ENCODE measurements around the gene GALNT12. TPM values are rescaled to one million over a fixed set of nuclear protein-coding genes. Genes with fewer than 3 reads are reported as not detected.

The GALNT12 gene
- total RNA-seq, 1 donor from 2014 or later: 4.6 TPM

DNA sequence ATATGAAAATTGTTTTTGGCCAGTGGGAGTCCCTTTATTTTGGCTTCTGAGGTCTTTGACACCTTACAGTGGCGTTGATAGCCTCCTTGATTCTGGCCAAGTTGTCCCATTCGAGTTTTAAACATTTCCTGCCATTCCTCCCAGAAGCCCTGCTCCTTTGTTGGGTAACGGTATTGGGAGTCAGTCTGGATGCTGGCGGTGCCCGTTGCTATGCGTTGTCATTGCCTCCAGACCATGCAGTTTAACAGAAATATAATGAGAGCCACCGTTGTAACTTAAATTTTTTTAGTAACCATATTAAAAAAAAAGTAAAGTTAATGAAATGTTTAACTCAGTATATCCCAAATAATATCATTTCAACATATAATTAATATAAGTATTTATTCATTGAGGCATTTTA lies 35.0 kb downstream of the GALNT12 start:
- H3K27me3 Mint-ChIP-seq (ENCODE audit: low read depth): no peaks in the 10 kb centered on the region
- no peaks in the 10 kb centered on the region for H3K36me3 Mint-ChIP-seq (ENCODE audit: low read depth)
- TF ChIP-seq, protein P1, sequence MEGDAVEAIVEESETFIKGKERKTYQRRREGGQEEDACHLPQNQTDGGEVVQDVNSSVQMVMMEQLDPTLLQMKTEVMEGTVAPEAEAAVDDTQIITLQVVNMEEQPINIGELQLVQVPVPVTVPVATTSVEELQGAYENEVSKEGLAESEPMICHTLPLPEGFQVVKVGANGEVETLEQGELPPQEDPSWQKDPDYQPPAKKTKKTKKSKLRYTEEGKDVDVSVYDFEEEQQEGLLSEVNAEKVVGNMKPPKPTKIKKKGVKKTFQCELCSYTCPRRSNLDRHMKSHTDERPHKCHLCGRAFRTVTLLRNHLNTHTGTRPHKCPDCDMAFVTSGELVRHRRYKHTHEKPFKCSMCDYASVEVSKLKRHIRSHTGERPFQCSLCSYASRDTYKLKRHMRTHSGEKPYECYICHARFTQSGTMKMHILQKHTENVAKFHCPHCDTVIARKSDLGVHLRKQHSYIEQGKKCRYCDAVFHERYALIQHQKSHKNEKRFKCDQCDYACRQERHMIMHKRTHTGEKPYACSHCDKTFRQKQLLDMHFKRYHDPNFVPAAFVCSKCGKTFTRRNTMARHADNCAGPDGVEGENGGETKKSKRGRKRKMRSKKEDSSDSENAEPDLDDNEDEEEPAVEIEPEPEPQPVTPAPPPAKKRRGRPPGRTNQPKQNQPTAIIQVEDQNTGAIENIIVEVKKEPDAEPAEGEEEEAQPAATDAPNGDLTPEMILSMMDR (conservative IDR thresholded peaks at IDR 0.05): no peak
- H3K4me1 Mint-ChIP-seq: no peaks in the 10 kb centered on the region
- DNase-seq (ENCODE audit: low read depth, low spot score): no peak
- no peak overlapping the region for H3K27ac Mint-ChIP-seq (ENCODE audit: unreplicated experiment)
- H3K4me3 Mint-ChIP-seq: no peak overlapping the region
- no peaks in the 10 kb centered on the region for H3K9me3 Mint-ChIP-seq

DNA sequence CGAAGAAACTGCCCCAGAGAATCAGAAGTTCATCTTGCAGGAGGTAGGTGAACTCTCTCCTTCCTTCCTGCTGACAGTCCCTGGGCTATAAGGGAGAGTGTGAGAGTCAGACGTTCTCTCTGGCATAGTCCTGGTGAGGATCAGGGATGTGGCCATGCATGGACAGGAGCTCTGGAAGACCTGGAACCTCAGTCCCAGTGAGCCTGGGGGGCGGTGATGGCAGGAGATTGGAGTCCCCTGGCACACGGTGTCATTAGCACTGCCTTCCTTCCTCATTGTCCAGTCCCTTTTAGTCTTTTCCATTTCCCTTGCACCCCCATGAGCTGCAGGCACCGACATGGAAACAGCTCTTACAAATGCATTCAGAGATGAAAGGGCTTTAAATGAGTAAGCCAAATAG lies 38.6 kb downstream of the GALNT12 start:
- Mint-ChIP-seq H3K9me3 (no peaks in the 10 kb centered on the region), H3K36me3 (ENCODE audit: low read depth) (no peaks in the 10 kb centered on the region), H3K27ac (ENCODE audit: unreplicated experiment) (no peak overlapping the region), H3K4me3 (no peak overlapping the region), H3K4me1 (peaks cover 10% of the 10 kb centered on the region), H3K27me3 (ENCODE audit: low read depth) (no peaks in the 10 kb centered on the region)
- TF ChIP-seq, protein P1 (conservative IDR thresholded peaks at IDR 0.05): no peak
- DNase-seq (ENCODE audit: low read depth, low spot score): no peak

DNA sequence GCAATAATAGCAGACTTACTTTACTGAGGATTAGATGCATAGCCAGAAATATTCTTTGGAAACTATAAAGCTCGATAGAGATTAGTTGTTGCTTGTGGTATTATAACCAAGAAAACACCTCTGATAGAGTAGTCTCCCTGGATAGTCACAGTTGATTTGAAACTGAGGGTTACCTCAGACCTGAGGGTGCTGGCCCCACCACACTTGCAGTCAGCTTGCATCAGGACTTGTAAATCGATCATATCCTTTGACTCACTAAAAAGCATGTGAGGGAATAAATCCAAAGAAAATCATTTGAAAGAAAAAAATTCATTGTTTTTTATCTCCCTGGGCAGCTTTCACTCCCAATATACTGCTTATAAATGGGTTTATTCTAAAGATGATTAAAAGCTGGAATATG lies 39.4 kb downstream of the GALNT12 start:
- Mint-ChIP-seq H3K27ac (ENCODE audit: unreplicated experiment) (no peak overlapping the region), H3K4me3 (no peak overlapping the region), H3K36me3 (ENCODE audit: low read depth) (no peaks in the 10 kb centered on the region), H3K27me3 (ENCODE audit: low read depth) (no peaks in the 10 kb centered on the region), H3K9me3 (no peaks in the 10 kb centered on the region), H3K4me1 (peaks cover 10% of the 10 kb centered on the region)
- TF ChIP-seq, protein P1 (conservative IDR thresholded peaks at IDR 0.05): no peak
- DNase-seq (ENCODE audit: low read depth, low spot score): no peak

DNA sequence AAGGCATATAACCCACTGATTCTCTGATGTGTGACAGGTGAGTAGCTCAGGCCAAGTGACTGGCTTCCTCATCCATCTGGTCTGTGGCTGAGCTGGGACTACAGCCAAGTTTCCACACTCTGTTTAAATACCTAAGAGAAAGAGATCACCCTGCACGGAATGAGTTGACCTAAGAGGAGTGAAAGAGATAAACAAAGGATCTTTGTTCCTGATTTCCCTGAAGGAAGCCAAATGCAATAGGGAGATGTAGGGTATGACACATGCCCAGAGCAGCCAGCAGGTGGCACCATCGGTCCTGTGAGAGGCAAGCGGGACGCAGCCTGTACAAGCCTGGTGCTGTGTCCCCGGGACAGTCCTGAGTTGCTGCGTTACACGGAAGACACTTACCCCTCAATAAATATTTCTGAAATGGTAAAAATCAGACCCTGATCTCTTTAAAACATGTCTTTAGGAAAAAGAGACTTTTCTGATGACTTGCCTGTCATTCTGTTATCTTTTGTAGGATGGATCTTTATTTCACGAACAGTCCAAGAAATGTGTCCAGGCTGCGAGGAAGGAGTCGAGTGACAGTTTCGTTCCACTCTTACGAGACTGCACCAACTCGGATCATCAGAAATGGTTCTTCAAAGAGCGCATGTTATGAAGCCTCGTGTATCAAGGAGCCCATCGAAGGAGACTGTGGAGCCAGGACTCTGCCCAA lies 41.1 kb downstream of the GALNT12 start:
- Mint-ChIP-seq H3K36me3 (ENCODE audit: low read depth) (no peaks in the 10 kb centered on the region), H3K4me3 (no peak overlapping the region), H3K9me3 (no peaks in the 10 kb centered on the region), H3K4me1 (peaks cover 10% of the 10 kb centered on the region), H3K27ac (ENCODE audit: unreplicated experiment) (peak overlapping the region; percentile 4), H3K27me3 (ENCODE audit: low read depth) (no peaks in the 10 kb centered on the region)
- peak; percentile 90 for DNase-seq (ENCODE audit: low read depth, low spot score)
- TF ChIP-seq, protein P1 (conservative IDR thresholded peaks at IDR 0.05): peak; percentile 97

DNA sequence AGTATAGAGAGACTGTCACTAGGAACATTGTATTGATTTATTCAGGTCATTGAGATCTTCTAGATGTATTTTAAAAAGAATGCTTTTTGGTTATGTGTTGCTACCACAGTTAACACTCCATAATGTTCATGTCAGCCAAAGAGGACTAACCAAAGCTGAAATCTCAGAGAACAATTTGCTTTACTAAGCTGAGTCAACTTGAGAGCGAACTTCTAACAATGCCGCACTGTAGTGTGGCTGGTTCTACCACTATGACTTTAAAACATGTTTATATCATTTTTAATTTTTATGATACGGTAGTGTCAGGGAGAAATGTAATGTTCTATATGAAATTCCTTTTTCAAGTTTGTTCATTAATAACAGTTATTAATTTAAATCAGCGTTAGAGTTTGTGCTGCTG lies 42.1 kb downstream of the GALNT12 start:
- Mint-ChIP-seq H3K9me3 (no peaks in the 10 kb centered on the region), H3K27ac (ENCODE audit: unreplicated experiment) (no peak overlapping the region), H3K36me3 (ENCODE audit: low read depth) (no peaks in the 10 kb centered on the region), H3K27me3 (ENCODE audit: low read depth) (no peaks in the 10 kb centered on the region), H3K4me3 (no peak overlapping the region), H3K4me1 (peaks cover 10% of the 10 kb centered on the region)
- TF ChIP-seq, protein P1 (conservative IDR thresholded peaks at IDR 0.05): no peak
- no peak for DNase-seq (ENCODE audit: low read depth, low spot score)

Measured in neural crest cell (in vitro differentiated cells).